A549 (cell line): Measurements from ENCODE around the gene MOB1B. TPM values are rescaled to one million over a fixed set of nuclear protein-coding genes. Genes with fewer than 3 reads are reported as not detected.

ENCODE experiments used
- ATAC-seq, 2 experiments: fragments of 200-7000 bp in 1 of 2; fragments of >200 bp in 1 of 2; cut with Nextera tagmentation in 1 of 2; cut with Tn5 transposase in 1 of 2; 3 replicates each; pipeline versions ENCODE4 v1.8.0 to v1.9.1; 2018 to 2020; ENCODE audit warnings: mild to moderate bottlenecking in 1 of 2, moderate library complexity in 1 of 2
- CTCF ChIA-PET: fragments of 300-600 bp; sonication (Branson Sonifier 250); formaldehyde crosslinking; extraction: SDS; loops from one replicate; lab custom pipeline; 2021; ENCODE audit warnings: antibody characterized with exemption, inconsistent platforms; lab: Yijun Ruan, JAX
- POLR2A ChIA-PET: fragments of 350-600 bp; formaldehyde crosslinking; extraction: SDS; loops from one replicate; lab custom pipeline; 2021; ENCODE audit warnings: antibody characterized with exemption, inconsistent platforms; lab: Yijun Ruan, JAX
- DNase-seq, 2 experiments: peaks; one replicate each; pipeline versions ENCODE4 v3.0.0 to v3.0.0-alpha.2; 2011 to 2016; ENCODE audit warnings: low read depth in 1 of 2, low spot score in 1 of 2
- FAIRE-seq: peaks from 2 replicates; lab custom pipeline; 2011; peaks lifted over from hg19 to GRCh38; lab: Jason Lieb, UNC
- H3K27ac ChIP-seq, 2 experiments: fragments of >200 bp; sonication (Bioruptor Twin); formaldehyde crosslinking; 3 replicates each; pipeline ENCODE4 v1.5.1; 2016 to 2017
- H3K4me1 ChIP-seq: fragments of >200 bp; sonication (Bioruptor Twin); formaldehyde crosslinking; 3 replicates; pipeline ENCODE4 v1.6.1; 2016
- H3K4me2 ChIP-seq: fragments of >200 bp; sonication (Bioruptor Twin); formaldehyde crosslinking; 3 replicates; pipeline ENCODE4 v1.6.1; 2016
- H3K4me3 ChIP-seq: fragments of >200 bp; sonication (Bioruptor Twin); formaldehyde crosslinking; 3 replicates; pipeline ENCODE4 v1.5.1; 2016
- H3K9me3 ChIP-seq: fragments of >200 bp; sonication (Bioruptor Twin); formaldehyde crosslinking; 3 replicates; pipeline ENCODE4 v1.6.1; 2016
- CHD4 ChIP-seq: fragments of 200-600 bp; sonication (generic); IDR thresholded peaks from 2 replicates; pipeline ENCODE4 v1.6.1; 2016; ENCODE audit warnings: antibody characterized with exemption, mild to moderate bottlenecking, borderline replicate concordance
- ELK1 ChIP-seq: fragments of 150-350 bp; IDR thresholded peaks from 2 replicates; pipeline ENCODE4 v1.6.1; 2014; ENCODE audit warnings: low read depth, mild to moderate bottlenecking, low read length
- EP300 ChIP-seq, 2 experiments: fragments of >200 bp; sonication (Bioruptor Twin); formaldehyde crosslinking; IDR thresholded peaks; 2 replicates in 1 of 2; 3 replicates in 1 of 2; pipeline ENCODE4 v1.6.1; 2016 to 2017
- HES2 ChIP-seq: fragments of >200 bp; sonication (Bioruptor Twin); formaldehyde crosslinking; IDR thresholded peaks from 2 replicates; pipeline ENCODE4 v1.6.1; 2016
- HOXB5 ChIP-seq: fragments of 250-450 bp; sonication (Bioruptor Pico); IDR thresholded peaks from 2 replicates; pipeline ENCODE4 v1.5.0; 2020; ENCODE audit warnings: mild to moderate bottlenecking, moderate library complexity
- JUNB ChIP-seq: fragments of >200 bp; sonication (Bioruptor Twin); formaldehyde crosslinking; IDR thresholded peaks from 2 replicates; pipeline ENCODE4 v1.6.1; 2016
- KDM5A ChIP-seq: fragments of 200-600 bp; sonication (generic); IDR thresholded peaks from 2 replicates; pipeline ENCODE4 v1.6.1; 2016; ENCODE audit warnings: antibody characterized with exemption, mild to moderate bottlenecking
- MYC ChIP-seq: IDR thresholded peaks from 2 replicates; pipeline ENCODE4 v1.6.1; 2012; ENCODE audit warnings: mild to moderate bottlenecking, inconsistent platforms, low read length, improper control_type of control experiment, borderline replicate concordance
- PBX3 ChIP-seq: IDR thresholded peaks from 2 replicates; pipeline ENCODE4 v1.6.1; 2012
- PHF8 ChIP-seq: fragments of 200-600 bp; sonication (generic); IDR thresholded peaks from 2 replicates; pipeline ENCODE4 v1.6.1; 2016; ENCODE audit warnings: low read depth, mild to moderate bottlenecking, antibody characterized with exemption, moderate library complexity, borderline replicate concordance
- POLR2A ChIP-seq: IDR thresholded peaks from 2 replicates; pipeline ENCODE4 v1.6.1; 2012; ENCODE audit warnings: mild to moderate bottlenecking, low read length
- POLR2AphosphoS2 ChIP-seq: conservative IDR thresholded peaks from 2 replicates; pipeline ENCODE4 v1.6.1; 2012; ENCODE audit warnings: low read length, improper control_type of control experiment, inconsistent platforms
- RCOR1 ChIP-seq: fragments of 150-350 bp; IDR thresholded peaks from 2 replicates; pipeline ENCODE4 v1.6.1; 2014; ENCODE audit warnings: antibody characterized with exemption, low read length, low read depth
- TFCP2L1 ChIP-seq: fragments of 250-450 bp; sonication (Bioruptor Pico); IDR thresholded peaks from 2 replicates; pipeline ENCODE4 v1.5.0; 2021; ENCODE audit warnings: mild to moderate bottlenecking
- ZSCAN20 ChIP-seq: fragments of 250-450 bp; sonication (Bioruptor Pico); IDR thresholded peaks from 2 replicates; pipeline ENCODE4 v1.8.0; 2022; ENCODE audit warnings: mild to moderate bottlenecking, moderate library complexity
- WGBS: methylation state at CpG from one replicate; pipeline ENCODE4 v1.1.6; 2017; ENCODE audit errors: missing lambda C conversion rate; 5-methylcytosine and 5-hydroxymethylcytosine counted together
- polyA plus RNA-seq, 4 experiments: library from polyadenylated mRNA; depleted of rRNA in 3 of 4; stranded (reverse); fragments of >200 nt; fragmentation: RNase III in 1 of 4; extraction: RNeasy Plus Mini Kit Qiagen cat#74134 plus additional on column Dnase treatment in 1 of 4; gene quantifications; 2 replicates in 3 of 4; 3 replicates in 1 of 4; pipeline ENCODE4 v1.2.3, GENCODE V29; 2011 to 2017
- TF ChIP-seq, protein P1 (sequence below): fragments of 250-450 bp; sonication (Bioruptor Pico); IDR thresholded peaks from 2 replicates; pipeline ENCODE4 v1.5.0; 2021; ENCODE audit warnings: mild to moderate bottlenecking, moderate library complexity, borderline replicate concordance
- TF ChIP-seq, protein P2 (sequence below): fragments of >200 bp; sonication (Bioruptor Twin); formaldehyde crosslinking; IDR thresholded peaks from 3 replicates; pipeline ENCODE4 v1.6.1; 2016
- TF ChIP-seq, protein P3 (sequence below): fragments of 200-600 bp; sonication (generic); IDR thresholded peaks from 2 replicates; pipeline ENCODE4 v1.6.1; 2016; ENCODE audit warnings: antibody characterized with exemption, mild to moderate bottlenecking, moderate library complexity

The MOB1B gene
- polyA plus RNA-seq, 2 of the 4 experiments (the other 2 are of a cell fraction), result 6.7 to 9.5 TPM

GRCh38 chr4:70954032-70954431 lies 51.9 kb downstream of the MOB1B start:
- 100% methylated on average over 1 of the region's 1 CpG for WGBS
- no peaks in the 10 kb centered on the region for H3K4me1 ChIP-seq
- TF ChIP-seq PHF8 (no peak), MYC (no peak), EP300 (IDR thresholded peaks at IDR 0.05) (no peak), HES2 (no peak), TFCP2L1 (CRISPR knock-in tag) (no peak), RCOR1 (no peak)
- TF ChIP-seq, protein P1, sequence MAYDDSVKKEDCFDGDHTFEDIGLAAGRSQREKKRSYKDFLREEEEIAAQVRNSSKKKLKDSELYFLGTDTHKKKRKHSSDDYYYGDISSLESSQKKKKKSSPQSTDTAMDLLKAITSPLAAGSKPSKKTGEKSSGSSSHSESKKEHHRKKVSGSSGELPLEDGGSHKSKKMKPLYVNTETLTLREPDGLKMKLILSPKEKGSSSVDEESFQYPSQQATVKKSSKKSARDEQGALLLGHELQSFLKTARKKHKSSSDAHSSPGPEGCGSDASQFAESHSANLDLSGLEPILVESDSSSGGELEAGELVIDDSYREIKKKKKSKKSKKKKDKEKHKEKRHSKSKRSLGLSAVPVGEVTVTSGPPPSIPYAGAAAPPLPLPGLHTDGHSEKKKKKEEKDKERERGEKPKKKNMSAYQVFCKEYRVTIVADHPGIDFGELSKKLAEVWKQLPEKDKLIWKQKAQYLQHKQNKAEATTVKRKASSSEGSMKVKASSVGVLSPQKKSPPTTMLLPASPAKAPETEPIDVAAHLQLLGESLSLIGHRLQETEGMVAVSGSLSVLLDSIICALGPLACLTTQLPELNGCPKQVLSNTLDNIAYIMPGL (CRISPR knock-in tag), result no peak
- TF ChIP-seq, protein P2, sequence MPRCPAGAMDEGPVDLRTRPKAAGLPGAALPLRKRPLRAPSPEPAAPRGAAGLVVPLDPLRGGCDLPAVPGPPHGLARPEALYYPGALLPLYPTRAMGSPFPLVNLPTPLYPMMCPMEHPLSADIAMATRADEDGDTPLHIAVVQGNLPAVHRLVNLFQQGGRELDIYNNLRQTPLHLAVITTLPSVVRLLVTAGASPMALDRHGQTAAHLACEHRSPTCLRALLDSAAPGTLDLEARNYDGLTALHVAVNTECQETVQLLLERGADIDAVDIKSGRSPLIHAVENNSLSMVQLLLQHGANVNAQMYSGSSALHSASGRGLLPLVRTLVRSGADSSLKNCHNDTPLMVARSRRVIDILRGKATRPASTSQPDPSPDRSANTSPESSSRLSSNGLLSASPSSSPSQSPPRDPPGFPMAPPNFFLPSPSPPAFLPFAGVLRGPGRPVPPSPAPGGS, result no peak
- POLR2A ChIA-PET, result no interaction called here
- no peak overlapping the region for H3K27ac ChIP-seq
- H3K4me2 ChIP-seq, result no peak overlapping the region
- no peak for DNase-seq
- CTCF ChIA-PET, result no interaction called here
- ATAC-seq, result no peak
- H3K9me3 ChIP-seq, result no peaks in the 10 kb centered on the region
- no peak for FAIRE-seq
- H3K4me3 ChIP-seq, result no peak overlapping the region

GRCh38 chr4:70956549-70957210 lies 54.5 kb downstream of the MOB1B start:
- no peak for ATAC-seq
- FAIRE-seq, result no peak
- ChIA-PET CTCF (no interaction called here), POLR2A (no interaction called here)
- no peak overlapping the region for H3K4me2 ChIP-seq
- H3K9me3 ChIP-seq, result no peaks in the 10 kb centered on the region
- WGBS, result 98% methylated on average over 5 of the region's 5 CpGs
- TF ChIP-seq KDM5A (no peak), PBX3 (no peak), ZSCAN20 (CRISPR knock-in tag) (no peak), HOXB5 (no peak), ELK1 (no peak), CHD4 (no peak), JUNB (no peak), POLR2AphosphoS2 (no peak), MYC (no peak), EP300 (IDR thresholded peaks at IDR 0.05) (no peak), POLR2A (no peak)
- TF ChIP-seq, protein P3, sequence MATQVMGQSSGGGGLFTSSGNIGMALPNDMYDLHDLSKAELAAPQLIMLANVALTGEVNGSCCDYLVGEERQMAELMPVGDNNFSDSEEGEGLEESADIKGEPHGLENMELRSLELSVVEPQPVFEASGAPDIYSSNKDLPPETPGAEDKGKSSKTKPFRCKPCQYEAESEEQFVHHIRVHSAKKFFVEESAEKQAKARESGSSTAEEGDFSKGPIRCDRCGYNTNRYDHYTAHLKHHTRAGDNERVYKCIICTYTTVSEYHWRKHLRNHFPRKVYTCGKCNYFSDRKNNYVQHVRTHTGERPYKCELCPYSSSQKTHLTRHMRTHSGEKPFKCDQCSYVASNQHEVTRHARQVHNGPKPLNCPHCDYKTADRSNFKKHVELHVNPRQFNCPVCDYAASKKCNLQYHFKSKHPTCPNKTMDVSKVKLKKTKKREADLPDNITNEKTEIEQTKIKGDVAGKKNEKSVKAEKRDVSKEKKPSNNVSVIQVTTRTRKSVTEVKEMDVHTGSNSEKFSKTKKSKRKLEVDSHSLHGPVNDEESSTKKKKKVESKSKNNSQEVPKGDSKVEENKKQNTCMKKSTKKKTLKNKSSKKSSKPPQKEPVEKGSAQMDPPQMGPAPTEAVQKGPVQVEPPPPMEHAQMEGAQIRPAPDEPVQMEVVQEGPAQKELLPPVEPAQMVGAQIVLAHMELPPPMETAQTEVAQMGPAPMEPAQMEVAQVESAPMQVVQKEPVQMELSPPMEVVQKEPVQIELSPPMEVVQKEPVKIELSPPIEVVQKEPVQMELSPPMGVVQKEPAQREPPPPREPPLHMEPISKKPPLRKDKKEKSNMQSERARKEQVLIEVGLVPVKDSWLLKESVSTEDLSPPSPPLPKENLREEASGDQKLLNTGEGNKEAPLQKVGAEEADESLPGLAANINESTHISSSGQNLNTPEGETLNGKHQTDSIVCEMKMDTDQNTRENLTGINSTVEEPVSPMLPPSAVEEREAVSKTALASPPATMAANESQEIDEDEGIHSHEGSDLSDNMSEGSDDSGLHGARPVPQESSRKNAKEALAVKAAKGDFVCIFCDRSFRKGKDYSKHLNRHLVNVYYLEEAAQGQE, result no peak
- H3K4me3 ChIP-seq, result no peak overlapping the region
- H3K4me1 ChIP-seq, result no peaks in the 10 kb centered on the region
- no peak for DNase-seq
- no peak overlapping the region for H3K27ac ChIP-seq
